SW480 (cell line): ENCODE measurements around the gene CA9.
"Not testable (repeated sequence)": the region's sequence is repeated elsewhere in the genome, so short reads cannot be mapped to it uniquely, and the experiment has no call there.

ENCODE experiments used
- DNase-seq: peaks from one replicate; pipeline ENCODE4 v3.0.0-alpha.2; 2016; ENCODE audit warnings: low spot score

The CA9 gene

DNA sequence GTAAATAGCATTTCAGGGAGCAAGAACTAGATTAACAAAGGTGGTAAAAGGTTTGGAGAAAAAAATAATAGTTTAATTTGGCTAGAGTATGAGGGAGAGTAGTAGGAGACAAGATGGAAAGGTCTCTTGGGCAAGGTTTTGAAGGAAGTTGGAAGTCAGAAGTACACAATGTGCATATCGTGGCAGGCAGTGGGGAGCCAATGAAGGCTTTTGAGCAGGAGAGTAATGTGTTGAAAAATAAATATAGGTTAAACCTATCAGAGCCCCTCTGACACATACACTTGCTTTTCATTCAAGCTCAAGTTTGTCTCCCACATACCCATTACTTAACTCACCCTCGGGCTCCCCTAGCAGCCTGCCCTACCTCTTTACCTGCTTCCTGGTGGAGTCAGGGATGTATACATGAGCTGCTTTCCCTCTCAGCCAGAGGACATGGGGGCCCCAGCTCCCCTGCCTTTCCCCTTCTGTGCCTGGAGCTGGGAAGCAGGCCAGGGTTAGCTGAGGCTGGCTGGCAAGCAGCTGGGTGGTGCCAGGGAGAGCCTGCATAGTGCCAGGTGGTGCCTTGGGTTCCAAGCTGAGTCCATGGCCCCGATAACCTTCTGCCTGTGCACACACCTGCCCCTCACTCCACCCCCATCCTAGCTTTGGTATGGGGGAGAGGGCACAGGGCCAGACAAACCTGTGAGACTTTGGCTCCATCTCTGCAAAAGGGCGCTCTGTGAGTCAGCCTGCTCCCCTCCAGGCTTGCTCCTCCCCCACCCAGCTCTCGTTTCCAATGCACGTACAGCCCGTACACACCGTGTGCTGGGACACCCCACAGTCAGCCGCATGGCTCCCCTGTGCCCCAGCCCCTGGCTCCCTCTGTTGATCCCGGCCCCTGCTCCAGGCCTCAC, at the start of gene CA9:
Gene CA9, plus strand, starts transcription at position 797 of the 893 bp plus-strand sequence. Its CDS starts 32 bp downstream, at position 829.
- no peak for DNase-seq

DNA sequence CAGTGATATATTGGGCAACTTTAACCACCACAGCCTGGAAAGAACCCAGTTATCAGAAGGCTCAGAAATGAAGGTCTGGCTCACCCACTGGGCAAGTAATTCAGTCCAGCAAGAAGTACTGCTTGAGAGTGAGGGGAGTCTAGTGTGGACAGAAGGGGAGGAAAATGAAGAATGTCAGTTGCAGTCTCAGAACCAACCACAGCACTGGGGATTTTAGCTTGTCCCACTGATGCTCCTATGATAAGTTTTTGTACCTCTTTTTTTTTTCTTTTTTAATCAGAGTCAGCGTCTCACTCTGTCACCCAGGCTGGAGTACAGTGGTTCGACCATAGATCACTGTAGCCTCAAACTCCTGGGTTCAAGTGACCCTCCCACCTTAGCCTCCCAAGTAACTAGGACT, 46.2 kb upstream of the CA9 start:
- no peak for DNase-seq

DNA sequence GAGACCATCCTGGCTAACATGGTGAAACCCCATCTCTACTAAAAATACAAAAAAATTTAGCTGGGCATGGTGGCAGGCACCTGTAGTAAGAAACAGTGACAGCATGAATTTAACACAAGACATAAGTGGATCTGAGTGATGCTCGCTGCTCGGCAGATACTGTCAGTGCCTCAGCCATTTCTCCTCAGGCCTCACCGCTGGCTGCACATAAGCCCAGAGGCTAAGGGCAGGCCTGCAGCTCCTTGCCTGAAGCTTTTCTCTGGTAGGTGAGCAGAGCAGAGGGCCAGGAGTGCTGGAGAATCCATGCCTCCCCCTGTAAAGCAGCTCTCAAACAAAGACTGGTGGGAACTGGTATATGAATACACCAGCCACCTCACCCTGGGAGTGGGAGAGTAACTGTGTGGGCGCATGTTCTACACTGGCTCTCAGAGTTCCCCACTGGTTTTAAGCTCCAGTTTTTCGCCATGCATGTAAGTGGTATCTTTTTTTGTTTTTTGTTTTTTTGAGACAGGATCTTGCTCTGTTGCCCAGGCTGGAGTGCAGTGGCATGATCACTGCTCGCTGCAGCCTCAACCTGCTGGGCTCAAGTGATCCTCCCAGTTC, 45.2 kb upstream of the CA9 start:
- DNase-seq, result no peak

- DNase-seq, result no peak
Observed at GRCh38 chr9:35629597-35629996, 44.1 kb upstream of the CA9 start.

GRCh38 chr9:35635730-35636129, 38.0 kb upstream of the CA9 start:
- no peak for DNase-seq

DNA sequence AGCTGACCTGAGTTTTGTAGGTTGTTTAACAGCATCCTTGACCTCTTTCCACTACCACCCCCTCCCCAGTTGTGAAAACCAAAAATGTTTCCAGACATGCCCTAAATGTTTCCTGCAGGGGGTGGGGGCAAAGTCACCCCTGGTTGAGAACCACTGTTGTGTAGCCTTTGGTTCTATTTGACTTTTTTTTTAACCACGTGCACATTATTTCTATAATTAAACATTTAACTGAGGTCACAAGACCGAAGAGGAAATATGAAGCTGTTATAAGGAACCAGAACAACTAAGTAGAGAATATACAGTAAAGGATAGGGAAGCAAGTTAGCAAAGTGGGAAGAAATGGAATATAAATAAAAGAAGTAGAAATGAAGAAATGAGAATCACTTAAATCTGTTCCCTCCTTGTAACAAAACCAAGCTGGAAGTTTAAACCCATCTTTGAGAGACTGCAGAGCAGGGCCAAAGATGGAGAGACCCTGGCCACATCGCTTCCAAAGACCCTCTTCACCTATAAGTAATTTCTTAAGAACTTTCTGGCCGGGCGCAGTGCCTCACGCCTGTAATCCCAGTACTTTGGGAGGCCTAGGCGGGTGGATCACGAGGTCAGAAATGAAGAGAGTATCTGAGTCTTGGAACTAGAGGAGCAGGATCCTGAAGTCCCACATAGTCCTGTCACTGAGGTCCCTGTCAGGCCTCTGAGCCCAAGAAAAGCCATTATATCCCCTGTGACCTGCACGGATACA, 37.4 kb upstream of the CA9 start:
- DNase-seq, result no peak

DNA sequence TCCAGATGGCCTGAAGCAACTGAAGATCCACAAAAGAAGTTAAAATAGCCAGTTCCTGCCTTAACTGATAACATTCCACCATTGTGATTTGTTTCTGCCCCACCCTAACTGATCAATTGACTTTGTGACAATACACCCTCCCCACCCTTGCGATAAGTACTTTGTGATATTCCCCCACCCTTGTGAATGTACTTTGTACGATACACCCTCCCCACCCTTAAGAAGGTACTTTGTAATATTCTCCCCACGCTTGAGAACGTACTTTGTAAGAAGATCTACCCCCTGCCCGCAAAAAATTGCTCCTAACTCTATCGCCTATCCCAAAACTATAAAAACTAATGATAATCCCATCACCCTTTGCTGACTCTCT, 36.9 kb upstream of the CA9 start:
- DNase-seq, result not testable (repeated sequence)

GRCh38 chr9:35637427-35637955, 36.2 kb upstream of the CA9 start:
- not testable (repeated sequence) for DNase-seq

GRCh38 chr9:35638751-35639150, 35.0 kb upstream of the CA9 start:
- not testable (repeated sequence) for DNase-seq

GRCh38 chr9:35639225-35639624, 34.5 kb upstream of the CA9 start:
- DNase-seq, result not testable (repeated sequence)

DNA sequence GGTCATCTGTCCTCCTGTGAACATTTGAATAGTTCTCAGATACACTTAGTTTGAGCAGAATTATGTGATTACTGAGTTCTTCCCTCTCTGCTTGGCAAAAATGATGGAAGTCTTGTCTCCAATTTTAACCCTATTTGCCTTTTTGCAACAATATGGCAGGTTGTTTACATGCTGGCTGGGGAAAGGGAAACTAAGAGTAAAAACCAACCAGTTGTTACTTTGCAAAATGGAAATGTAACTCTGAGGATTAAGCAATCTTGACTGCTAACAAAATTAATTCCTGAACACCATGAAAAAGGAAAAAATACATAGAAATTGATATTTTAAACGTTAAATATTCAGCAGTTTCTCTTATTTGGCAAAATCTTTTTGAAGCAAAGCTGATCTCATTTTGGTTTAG, 34.1 kb upstream of the CA9 start:
- DNase-seq, result no peak

DNA sequence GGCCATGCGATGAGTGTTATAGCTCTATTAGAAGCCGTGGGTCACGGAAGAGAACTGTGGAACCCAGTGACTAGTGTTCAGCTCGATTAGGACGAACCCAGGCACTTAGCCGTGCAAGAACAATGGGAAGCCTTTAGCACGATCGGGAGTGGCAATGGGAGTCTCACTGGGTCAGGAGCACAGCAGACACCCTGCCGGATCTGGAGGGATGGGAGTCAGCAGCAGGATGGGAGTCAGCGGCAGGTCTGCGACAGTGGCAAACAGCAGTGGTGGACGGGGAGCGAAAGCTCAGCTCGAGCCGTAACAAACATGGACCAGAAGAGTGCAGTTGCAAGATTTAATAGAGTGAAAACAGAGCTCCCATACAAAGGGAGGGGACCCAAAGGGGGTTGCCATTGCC, 33.3 kb upstream of the CA9 start:
- DNase-seq, result not testable (repeated sequence)

DNA sequence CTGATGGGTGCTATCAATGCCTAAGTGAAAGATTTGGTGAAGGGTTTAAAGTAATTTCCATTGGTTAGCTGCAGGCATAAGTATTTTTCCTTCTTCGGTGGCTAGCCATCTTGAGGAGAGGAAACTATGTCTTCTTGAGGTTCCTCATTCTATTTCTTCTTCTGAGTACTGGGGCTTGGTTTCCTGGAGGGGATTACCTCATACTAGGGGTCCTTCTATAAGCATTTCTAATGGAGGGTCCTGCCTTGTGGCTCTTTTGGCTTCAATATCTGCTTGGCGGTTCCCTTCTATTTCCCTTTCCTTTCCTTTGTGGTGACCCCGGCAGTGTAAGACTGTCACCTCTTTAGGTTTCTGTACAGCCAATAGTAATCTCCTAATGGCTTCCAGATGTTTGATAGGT, 32.2 kb upstream of the CA9 start:
- DNase-seq, result not testable (repeated sequence)

DNA sequence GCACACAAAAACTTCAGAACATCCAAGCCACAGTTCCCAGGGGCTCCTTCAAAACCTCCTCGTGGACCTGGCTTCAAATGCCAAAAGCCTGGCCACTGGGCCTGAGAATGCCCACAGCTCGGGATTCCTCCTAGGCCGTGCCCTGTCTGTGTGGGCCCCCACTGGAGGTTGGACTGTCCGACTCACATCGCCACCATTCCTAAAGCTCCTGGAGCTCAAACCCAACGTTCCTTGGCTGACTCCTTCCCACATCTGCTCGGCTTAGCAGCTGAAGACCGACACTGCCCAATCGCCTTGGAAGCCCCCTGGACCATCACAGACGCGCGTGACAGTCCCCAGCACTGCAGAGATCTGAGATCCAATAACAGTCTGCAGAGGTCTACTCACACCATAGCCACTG, 30.7 kb upstream of the CA9 start:
- no peak for DNase-seq

DNA sequence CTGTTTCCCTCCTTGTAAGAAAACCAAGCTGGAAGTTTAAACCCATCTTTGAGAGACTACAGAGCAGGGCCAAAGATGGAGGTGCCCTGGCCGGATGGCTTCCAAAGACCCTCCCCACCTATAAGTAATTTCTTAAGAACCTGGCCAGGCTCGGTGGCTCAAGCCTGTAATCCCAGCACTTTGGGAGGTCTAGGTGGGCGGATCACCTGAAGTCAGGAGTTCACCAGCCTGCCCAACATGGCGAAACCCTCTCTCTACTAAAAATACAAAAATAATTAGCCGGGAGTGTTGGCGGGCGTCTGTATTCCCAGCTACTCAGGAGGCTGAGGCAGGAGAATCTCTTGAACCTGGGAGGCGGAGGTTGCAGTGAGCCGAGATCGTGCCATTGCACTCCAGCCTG, 28.0 kb upstream of the CA9 start:
- DNase-seq, result not testable (repeated sequence)

- DNase-seq, result peak; percentile 80
Observed at GRCh38 chr9:35646153-35646532, 27.6 kb upstream of the CA9 start.

DNA sequence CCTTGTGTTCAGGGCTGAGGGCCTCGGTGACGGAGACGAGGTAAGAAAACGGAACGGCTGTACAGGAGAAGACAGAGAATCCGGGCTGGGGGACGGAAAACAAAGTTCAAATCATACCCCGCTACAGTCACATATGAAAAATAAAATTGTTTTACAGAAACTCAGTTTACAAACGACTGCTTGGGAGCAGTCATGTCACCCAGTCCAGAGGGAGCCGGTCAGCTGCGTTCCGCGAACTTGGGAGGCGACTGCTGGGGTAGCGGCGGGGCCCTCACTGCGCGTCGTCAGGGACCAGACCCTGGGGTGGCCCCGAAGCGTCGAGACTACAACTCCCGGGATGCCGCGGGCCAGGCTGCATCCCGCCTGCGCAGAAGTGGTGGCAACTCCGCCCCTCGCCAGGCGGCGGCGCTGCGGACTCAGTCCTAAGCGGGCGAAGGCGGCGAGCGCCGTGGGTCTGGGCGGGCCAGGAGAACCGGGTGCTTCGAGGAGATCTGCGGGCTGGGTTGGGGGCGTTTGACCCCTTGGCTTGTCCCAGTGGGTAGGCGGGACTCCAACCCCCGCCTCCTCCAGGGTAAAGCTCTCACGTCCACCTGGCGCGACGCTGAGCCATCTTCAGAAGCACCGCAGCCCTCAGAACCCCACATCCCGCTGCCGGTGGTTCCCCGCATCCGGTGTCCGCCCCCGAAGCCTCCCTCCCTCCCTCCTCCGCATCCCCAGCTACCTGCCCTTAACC, 27.0 kb upstream of the CA9 start:
- peak; percentile 89 for DNase-seq

DNA sequence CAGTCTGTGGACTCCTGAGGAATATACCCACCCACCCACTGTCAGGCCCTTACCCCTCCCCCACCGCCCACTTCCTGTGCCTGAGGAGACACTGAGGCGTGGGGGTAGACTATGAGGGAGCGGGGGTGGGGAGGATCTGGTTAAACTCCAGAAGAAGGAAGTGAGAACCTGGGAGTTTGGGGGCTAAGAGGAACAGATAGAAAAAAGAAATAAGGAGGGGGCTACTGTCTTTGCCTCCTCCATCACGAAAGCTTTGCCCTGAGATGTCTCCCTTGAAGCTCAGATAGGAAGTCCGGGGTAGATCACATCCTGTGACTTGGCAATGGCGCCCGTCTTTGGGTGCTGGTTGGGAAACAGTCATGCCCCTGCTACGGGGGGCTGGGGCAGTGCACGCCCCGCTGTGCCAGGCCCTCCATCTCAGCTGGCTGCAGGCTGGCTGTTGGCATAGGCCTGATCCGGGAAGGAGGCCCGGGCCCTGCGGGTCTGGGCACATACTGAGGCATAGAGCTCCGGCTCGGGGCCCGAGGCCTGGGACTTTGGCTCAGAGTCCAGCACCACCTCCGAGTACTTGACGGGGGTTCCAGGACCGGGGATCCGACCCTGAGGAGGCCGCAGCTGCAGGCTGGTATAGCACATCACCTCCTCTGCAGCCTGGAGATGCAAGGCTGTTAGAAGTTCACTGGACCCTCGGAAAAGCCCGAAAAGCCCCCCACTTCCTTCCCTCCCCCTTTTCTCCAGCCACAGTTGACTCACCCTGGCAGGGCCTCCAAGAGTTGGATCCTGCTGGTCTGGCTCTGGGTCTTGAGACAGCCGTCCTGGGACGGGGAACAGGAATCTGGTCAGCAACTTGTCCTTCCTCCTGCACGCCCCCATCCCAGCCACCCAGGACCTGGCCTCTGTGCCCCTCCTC, 24.0 kb upstream of the CA9 start:
- DNase-seq, result no peak

- no peak for DNase-seq
Observed at GRCh38 chr9:35650341-35651158, 23.2 kb upstream of the CA9 start, which contains the start of gene SIT1. TSS of gene SIT1 (minus strand) at chr9:35650931. CDS start at chr9:35650853, 78 bp downstream.
